Mucosa of stomach (tissue), 1 donor: ENCODE measurements around the gene GKN2.

ENCODE experiments used
- H3K27me3 ChIP-seq: one replicate; pipeline ENCODE4 v1.7.0; 2013; ENCODE audit warnings: mild to moderate bottlenecking, low read length; ENCODE audit not compliant: control insufficient read depth, insufficient read depth
- H3K36me3 ChIP-seq: one replicate; pipeline ENCODE4 v1.7.0; 2013; ENCODE audit warnings: low read length; ENCODE audit not compliant: control insufficient read depth, insufficient read depth
- H3K4me1 ChIP-seq: one replicate; pipeline ENCODE4 v1.7.0; 2013; ENCODE audit warnings: mild to moderate bottlenecking, low read length; ENCODE audit not compliant: control insufficient read depth, insufficient read depth
- H3K4me3 ChIP-seq: one replicate; pipeline ENCODE4 v1.7.0; 2013; ENCODE audit warnings: low read length
- H3K9ac ChIP-seq: one replicate; pipeline ENCODE4 v1.7.0; 2013; ENCODE audit warnings: mild to moderate bottlenecking, low read length, moderate library complexity
- H3K9me3 ChIP-seq: one replicate; pipeline ENCODE4 v1.7.0; 2013; ENCODE audit warnings: mild to moderate bottlenecking, low read length, moderate library complexity; ENCODE audit not compliant: control insufficient read depth
- donor health status: Pancreatic carcinoma.

The GKN2 gene

GRCh38 chr2:68932402-68932801 lies 20.3 kb downstream of the GKN2 start:
- H3K36me3 ChIP-seq = no peaks in the 10 kb centered on the region
- no peak overlapping the region for H3K9ac ChIP-seq
- peaks cover 5% of the 10 kb centered on the region for H3K4me1 ChIP-seq
- H3K4me3 ChIP-seq = no peak overlapping the region
- H3K27me3 ChIP-seq = no peaks in the 10 kb centered on the region
- H3K9me3 ChIP-seq = peaks cover 1% of the 10 kb centered on the region

DNA sequence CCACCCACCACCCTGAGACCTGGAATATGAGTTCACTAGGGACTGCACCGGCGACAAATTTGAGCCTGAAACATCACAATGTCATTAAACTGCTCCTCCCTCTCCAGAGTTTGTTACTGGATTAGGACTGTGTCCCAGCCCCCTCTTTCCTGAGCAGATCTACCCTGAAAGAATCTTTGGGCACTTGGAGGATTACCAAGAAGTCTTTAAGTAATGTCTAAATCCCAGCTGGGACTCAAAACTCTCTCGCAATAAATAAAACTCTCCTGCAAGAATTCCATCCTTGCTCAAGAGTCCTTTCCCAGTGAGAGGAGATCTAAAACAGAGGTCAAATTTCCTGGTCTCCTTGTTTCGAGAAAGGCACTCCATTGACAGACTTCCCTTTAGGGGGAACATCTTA lies 20.9 kb downstream of the GKN2 start:
- peaks cover 4% of the 10 kb centered on the region for H3K4me1 ChIP-seq
- H3K27me3 ChIP-seq = no peaks in the 10 kb centered on the region
- H3K9ac ChIP-seq = no peak overlapping the region

DNA sequence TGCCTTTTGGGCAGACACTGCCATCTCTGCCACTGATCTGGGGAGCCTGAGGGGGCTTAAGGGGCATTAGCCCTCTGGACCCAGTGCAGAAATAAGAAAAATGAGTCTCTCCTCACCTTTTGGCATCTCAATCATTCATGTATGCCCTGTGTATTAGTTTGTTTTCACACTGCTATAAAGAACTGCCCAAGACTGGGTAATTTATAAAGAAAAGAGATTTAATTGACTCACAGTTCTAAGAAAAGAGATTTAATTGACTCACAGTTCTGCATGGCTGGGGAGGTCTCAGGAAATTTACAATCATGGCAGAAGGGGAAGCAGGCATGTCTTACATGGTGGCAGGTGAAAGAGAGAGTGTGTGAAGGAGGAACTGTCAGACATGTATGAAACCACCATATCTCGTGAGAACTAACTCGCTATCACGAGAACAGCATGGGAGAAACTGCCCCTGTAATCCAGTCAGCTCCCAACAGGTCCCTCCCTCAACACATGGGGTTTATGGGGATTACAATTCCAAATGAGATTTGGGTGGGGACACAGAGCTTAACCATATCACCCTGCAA lies 21.5 kb downstream of the GKN2 start:
- Histone ChIP-seq H3K9ac (no peak overlapping the region), H3K36me3 (no peaks in the 10 kb centered on the region), H3K9me3 (no peaks in the 10 kb centered on the region), H3K4me3 (no peak overlapping the region), H3K4me1 (no peaks in the 10 kb centered on the region), H3K27me3 (no peaks in the 10 kb centered on the region)

More for the DNA sequence above, 20.9 kb downstream of the GKN2 start:
- Histone ChIP-seq H3K4me3 (no peak overlapping the region), H3K9me3 (no peaks in the 10 kb centered on the region), H3K36me3 (no peaks in the 10 kb centered on the region)

- no peak overlapping the region for H3K4me3 ChIP-seq
- no peaks in the 10 kb centered on the region for H3K4me1 ChIP-seq
- H3K9me3 ChIP-seq = no peaks in the 10 kb centered on the region
- no peaks in the 10 kb centered on the region for H3K36me3 ChIP-seq
- H3K9ac ChIP-seq = no peak overlapping the region
- no peaks in the 10 kb centered on the region for H3K27me3 ChIP-seq
Observed at GRCh38 chr2:68926796-68927195, 25.9 kb downstream of the GKN2 start.

DNA sequence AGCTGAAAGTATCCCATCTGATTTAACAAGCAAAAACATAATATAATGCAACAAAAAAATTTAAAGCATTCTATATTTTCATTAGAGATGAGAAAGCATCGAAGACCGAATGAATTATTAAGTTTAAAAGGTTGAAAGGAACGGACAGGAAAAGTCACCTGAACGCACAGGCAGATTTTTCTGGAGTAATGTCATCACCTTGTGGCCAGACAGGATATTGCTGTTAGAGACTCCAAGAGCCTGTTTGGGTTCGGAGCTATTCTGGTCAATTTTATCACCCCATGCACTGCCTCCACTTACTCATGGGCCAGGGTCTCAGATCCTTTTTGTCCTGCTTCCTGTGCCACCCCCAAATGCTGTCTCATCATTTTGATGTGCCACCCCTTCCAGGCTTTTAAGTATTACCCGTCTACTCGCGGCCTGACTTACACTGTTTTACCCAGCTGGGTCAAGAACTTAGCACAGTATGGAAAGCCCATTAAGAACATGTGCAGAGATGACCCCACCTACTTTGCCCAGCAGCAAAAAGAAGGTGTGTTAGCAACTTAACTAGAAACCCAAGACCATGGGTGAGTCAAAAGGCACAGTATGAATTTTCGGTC lies 27.3 kb downstream of the GKN2 start:
- Histone ChIP-seq H3K27me3 (no peaks in the 10 kb centered on the region), H3K36me3 (no peaks in the 10 kb centered on the region)

DNA sequence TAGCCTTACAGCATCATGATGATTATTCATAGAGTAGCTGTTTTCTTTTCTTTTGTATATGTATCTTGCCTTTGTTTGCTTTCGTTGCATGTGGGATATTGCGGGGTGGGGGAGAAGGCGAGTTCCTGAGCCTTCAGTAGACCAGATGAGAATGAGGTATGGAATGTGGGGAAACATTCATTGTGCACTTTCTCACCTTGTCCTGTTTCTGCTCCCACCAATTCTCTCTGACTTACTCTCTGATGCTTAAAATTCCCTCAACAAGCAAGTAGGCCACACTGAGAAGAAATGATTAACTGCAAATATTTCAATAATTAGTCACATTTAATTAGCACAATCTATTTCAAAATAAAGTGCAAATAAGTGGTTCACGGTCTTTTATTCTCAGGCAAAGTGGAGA lies 31.0 kb downstream of the GKN2 start:
- Histone ChIP-seq H3K4me3 (no peak overlapping the region), H3K27me3 (no peaks in the 10 kb centered on the region), H3K9me3 (no peaks in the 10 kb centered on the region), H3K36me3 (no peaks in the 10 kb centered on the region), H3K9ac (no peak overlapping the region), H3K4me1 (peaks cover 20% of the 10 kb centered on the region)

More for the DNA sequence above, 27.3 kb downstream of the GKN2 start:
- no peaks in the 10 kb centered on the region for H3K9me3 ChIP-seq
- H3K4me3 ChIP-seq = no peak overlapping the region
- no peak overlapping the region for H3K9ac ChIP-seq
- peaks cover 7% of the 10 kb centered on the region for H3K4me1 ChIP-seq

GRCh38 chr2:68920481-68921170 lies 32.1 kb downstream of the GKN2 start:
- no peaks in the 10 kb centered on the region for H3K9me3 ChIP-seq
- H3K9ac ChIP-seq = no peak overlapping the region
- H3K4me1 ChIP-seq = peaks cover 20% of the 10 kb centered on the region

DNA sequence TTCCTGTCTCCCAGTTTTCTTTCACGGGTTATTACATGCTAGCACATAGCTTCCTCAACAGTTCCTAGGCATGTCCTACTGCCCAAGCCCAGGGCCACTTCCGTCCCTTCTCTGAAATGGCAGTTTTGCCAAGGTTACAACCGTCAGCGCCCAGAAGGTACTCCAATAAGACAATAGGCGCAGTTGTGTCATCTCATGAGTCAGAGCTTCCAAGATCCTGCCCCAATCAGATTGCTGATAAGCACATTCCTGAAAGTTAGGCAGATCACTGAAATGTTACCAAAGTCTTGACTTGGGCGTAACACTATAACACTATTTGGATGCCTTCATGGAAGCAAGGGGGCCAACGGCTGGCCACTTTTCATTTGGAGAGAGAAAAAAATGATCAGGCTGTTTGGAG lies 34.2 kb downstream of the GKN2 start:
- no peak overlapping the region for H3K9ac ChIP-seq
- peaks cover 20% of the 10 kb centered on the region for H3K4me1 ChIP-seq
- no peaks in the 10 kb centered on the region for H3K27me3 ChIP-seq
- no peaks in the 10 kb centered on the region for H3K9me3 ChIP-seq
- H3K4me3 ChIP-seq = no peak overlapping the region
- H3K36me3 ChIP-seq = no peaks in the 10 kb centered on the region

More at GRCh38 chr2:68920481-68921170, 32.1 kb downstream of the GKN2 start:
- H3K36me3 ChIP-seq = no peaks in the 10 kb centered on the region
- H3K4me3 ChIP-seq = no peak overlapping the region
- no peaks in the 10 kb centered on the region for H3K27me3 ChIP-seq

GRCh38 chr2:68917034-68917718 lies 35.5 kb downstream of the GKN2 start:
- Histone ChIP-seq H3K27me3 (no peaks in the 10 kb centered on the region), H3K9me3 (no peaks in the 10 kb centered on the region), H3K4me3 (no peak overlapping the region), H3K9ac (no peak overlapping the region), H3K4me1 (peaks cover 20% of the 10 kb centered on the region), H3K36me3 (no peaks in the 10 kb centered on the region)

- Histone ChIP-seq H3K36me3 (no peaks in the 10 kb centered on the region), H3K9ac (no peak overlapping the region), H3K27me3 (no peaks in the 10 kb centered on the region), H3K4me1 (peaks cover 20% of the 10 kb centered on the region), H3K4me3 (no peak overlapping the region), H3K9me3 (no peaks in the 10 kb centered on the region)
Observed at GRCh38 chr2:68916226-68916625, 36.5 kb downstream of the GKN2 start.

DNA sequence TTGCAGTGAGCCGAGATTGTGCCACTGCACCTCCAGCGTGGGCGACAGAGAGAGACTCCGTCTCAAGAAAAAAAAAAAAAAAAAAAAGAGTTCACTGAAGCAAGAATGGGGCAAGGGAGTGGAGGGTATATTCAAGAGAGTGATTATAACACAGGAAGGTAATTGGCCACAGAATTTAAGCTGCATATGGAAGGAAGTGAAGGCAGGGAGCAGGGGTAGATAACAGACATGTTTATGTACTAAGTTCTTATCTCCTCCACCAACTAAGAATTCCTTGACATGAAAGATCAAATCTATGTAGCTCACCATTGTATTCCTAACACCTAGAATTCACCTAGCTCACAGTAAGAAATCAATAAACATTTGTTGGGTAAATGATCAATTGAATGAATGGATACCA lies 37.3 kb downstream of the GKN2 start:
- Histone ChIP-seq H3K27me3 (no peaks in the 10 kb centered on the region), H3K9me3 (no peaks in the 10 kb centered on the region), H3K4me3 (no peak overlapping the region), H3K4me1 (peaks cover 13% of the 10 kb centered on the region), H3K36me3 (no peaks in the 10 kb centered on the region), H3K9ac (no peak overlapping the region)

DNA sequence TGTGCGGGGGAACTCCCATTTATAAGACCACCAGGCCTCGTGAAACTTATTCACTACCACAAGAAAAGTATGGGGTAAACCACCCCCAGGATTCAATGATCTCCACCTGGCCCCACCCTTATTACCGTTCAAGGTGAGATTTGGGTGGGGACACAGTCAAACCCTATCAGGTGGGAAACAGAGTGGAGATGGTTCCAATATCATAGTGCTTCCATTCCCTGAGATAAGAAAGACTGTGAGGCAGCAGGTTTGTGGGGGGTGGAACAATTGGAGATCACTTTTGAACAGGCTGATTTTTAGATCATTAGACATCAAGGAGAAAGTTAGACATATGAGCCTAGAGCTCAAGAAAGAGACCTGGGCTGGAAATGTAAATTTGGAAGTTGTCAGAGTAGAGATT lies 39.3 kb downstream of the GKN2 start:
- H3K36me3 ChIP-seq = no peaks in the 10 kb centered on the region
- no peak overlapping the region for H3K4me3 ChIP-seq
- H3K4me1 ChIP-seq = peaks cover 16% of the 10 kb centered on the region
- no peak overlapping the region for H3K9ac ChIP-seq
- no peaks in the 10 kb centered on the region for H3K27me3 ChIP-seq
- no peaks in the 10 kb centered on the region for H3K9me3 ChIP-seq
